ENCODE results near the gene SLC16A8.

- TF ChIP-seq CTCF (IDR thresholded peaks at IDR 0.05; ENCODE audit: low read length) (no peak), EZH2 (IDR thresholded peaks at IDR 0.05; ENCODE audit: borderline replicate concordance, low read length) (no peak)
Measured at GRCh38 chr22:38067761-38068360, 16.1 kb downstream of the SLC16A8 start.

Measured in OCI-LY1 (cell line).